MM.1S (cell line): ENCODE data around the gene ARF1.

ENCODE experiments used
- EZH2 ChIP-seq: fragments of 300-600 bp; sonication (generic); optimal IDR thresholded peaks from 2 replicates; pipeline ENCODE3; 2017; ENCODE audit warnings: low read depth, mild to moderate bottlenecking, antibody characterized with exemption, low read length, mixed read lengths
- EZH2phosphoT487 ChIP-seq: fragments of 300-600 bp; sonication (generic); IDR thresholded peaks from 2 replicates; pipeline ENCODE4 v1.6.1; 2018; ENCODE audit warnings: antibody characterized with exemption, low read length

DNA sequence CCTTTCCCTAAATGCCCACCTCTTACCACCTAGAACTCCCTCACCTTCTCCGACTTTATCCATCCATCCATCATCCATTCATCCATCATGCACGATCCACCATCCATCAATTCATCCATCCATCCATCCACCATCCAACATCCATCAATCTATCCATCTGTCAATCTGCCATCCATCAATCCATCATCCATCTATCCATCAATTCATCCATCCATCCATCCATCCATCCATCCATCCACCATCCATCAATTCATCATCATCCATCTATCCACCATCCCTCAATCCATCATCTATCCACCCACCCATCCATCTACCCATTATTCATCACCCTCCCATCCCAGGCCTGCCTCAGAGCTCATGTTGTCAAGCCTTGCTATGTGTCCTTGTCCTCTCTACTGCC is 41.2 kb upstream of the ARF1 start:
- no peak for TF ChIP-seq EZH2
- TF ChIP-seq EZH2phosphoT487: no peak
